ENCODE data around the gene RAD51B.

GRCh38 chr14:68254669-68255527 is 435.3 kb downstream of the RAD51B start:
- TF ChIP-seq, protein P1, sequence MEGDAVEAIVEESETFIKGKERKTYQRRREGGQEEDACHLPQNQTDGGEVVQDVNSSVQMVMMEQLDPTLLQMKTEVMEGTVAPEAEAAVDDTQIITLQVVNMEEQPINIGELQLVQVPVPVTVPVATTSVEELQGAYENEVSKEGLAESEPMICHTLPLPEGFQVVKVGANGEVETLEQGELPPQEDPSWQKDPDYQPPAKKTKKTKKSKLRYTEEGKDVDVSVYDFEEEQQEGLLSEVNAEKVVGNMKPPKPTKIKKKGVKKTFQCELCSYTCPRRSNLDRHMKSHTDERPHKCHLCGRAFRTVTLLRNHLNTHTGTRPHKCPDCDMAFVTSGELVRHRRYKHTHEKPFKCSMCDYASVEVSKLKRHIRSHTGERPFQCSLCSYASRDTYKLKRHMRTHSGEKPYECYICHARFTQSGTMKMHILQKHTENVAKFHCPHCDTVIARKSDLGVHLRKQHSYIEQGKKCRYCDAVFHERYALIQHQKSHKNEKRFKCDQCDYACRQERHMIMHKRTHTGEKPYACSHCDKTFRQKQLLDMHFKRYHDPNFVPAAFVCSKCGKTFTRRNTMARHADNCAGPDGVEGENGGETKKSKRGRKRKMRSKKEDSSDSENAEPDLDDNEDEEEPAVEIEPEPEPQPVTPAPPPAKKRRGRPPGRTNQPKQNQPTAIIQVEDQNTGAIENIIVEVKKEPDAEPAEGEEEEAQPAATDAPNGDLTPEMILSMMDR (IDR thresholded peaks at IDR 0.05): no peak
- no peak for TF ChIP-seq POLR2A (IDR thresholded peaks at IDR 0.05)
